Activated CD4-positive, alpha-beta T cell treated with anti-CD3 and anti-CD28 coated beads for 36 hours (primary cell): ENCODE results near the gene CENPK. TPM values are rescaled to one million over a fixed set of nuclear protein-coding genes. Genes with fewer than 3 reads are reported as not detected.
A peak's percentile ranks its signal among the peaks of the same experiment; 100 is the strongest.
"Not testable (repeated sequence)": the region's sequence is repeated elsewhere in the genome, so short reads cannot be mapped to it uniquely, and the experiment has no call there.

Experiments used
- ATAC-seq: fragments of 200-7000 bp; cut with Tn5 transposase; one replicate; pipeline ENCODE4 v1.10.0; 2021; ENCODE audit warnings: mild to moderate bottlenecking, moderate library complexity
- CTCF ChIA-PET: fragments of 350-600 bp; sonication (Branson Sonifier 250); formaldehyde crosslinking; loops from one replicate; lab custom pipeline; 2021; ENCODE audit warnings: antibody characterized with exemption; lab: Charles Lee
- POLR2A ChIA-PET: fragments of 350-600 bp; sonication (Branson Sonifier 250); formaldehyde crosslinking; loops from one replicate; lab custom pipeline; 2021; ENCODE audit warnings: antibody characterized with exemption, inconsistent platforms; lab: Charles Lee
- DNase-seq: peaks from one replicate; pipeline ENCODE4 v3.0.0-alpha.2; 2020
- H3K27ac Mint-ChIP-seq: one replicate; pipeline ENCODE4 v1.8.0; 2021; ENCODE audit warnings: mixed read lengths
- H3K27me3 Mint-ChIP-seq: one replicate; pipeline ENCODE4 v1.8.0; 2021; ENCODE audit warnings: mixed read lengths
- H3K36me3 Mint-ChIP-seq: one replicate; pipeline ENCODE4 v1.8.0; 2021; ENCODE audit warnings: low read depth, mixed read lengths
- H3K4me1 Mint-ChIP-seq: one replicate; pipeline ENCODE4 v1.8.0; 2021; ENCODE audit warnings: mixed read lengths
- H3K4me3 Mint-ChIP-seq: one replicate; pipeline ENCODE4 v1.8.0; 2021; ENCODE audit warnings: mild to moderate bottlenecking, moderate library complexity, mixed read lengths
- H3K9me3 Mint-ChIP-seq: one replicate; pipeline ENCODE4 v1.8.0; 2021; ENCODE audit warnings: low read depth, mixed read lengths
- intact Hi-C, 2 experiments: fragments of 100-400 bp; cut with DNase I in 1 of 2; cut with micrococcal nuclease in 1 of 2; formaldehyde crosslinking; loops; one replicate each; pipeline versions ENCODE4 v1.14.2 to v1.15.1; 2022 to 2024; cut with DNase I, micrococcal nuclease
- total RNA-seq, 2 experiments: library from RNA; stranded (reverse); gene quantifications; one replicate each; pipeline ENCODE4 v1.2.3, GENCODE V29; 2021

CENPK gene, protein sequence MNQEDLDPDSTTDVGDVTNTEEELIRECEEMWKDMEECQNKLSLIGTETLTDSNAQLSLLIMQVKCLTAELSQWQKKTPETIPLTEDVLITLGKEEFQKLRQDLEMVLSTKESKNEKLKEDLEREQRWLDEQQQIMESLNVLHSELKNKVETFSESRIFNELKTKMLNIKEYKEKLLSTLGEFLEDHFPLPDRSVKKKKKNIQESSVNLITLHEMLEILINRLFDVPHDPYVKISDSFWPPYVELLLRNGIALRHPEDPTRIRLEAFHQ
- total RNA-seq: 10 to 100 TPM; 70.5 to 77.5 TPM

GRCh38 chr5:65562731-65563701 is at the start of gene CENPK, which contains the start of gene PPWD1:
Gene CENPK (minus strand): TSS chr5:65563168. CDS start chr5:65554907, 8,261 bp downstream.
Gene PPWD1 (plus strand): TSS chr5:65563296. CDS start chr5:65563311, 15 bp downstream.
- intact Hi-C loops: loop anchor here (1.0 to 10.0 kb wide), 10 partner anchors 61 to 796 kb away; partner anchors contain the start of genes ERBIN (in 2 of the 2), SREK1 (in 2 of the 2), TRIM23 (in 2 of the 2) and ADAMTS6 (in 1 of the 2)
- DNase-seq (peak; percentile 98), ATAC-seq (peak; percentile 99)
- peaks cover 32% of the 10 kb centered on the region for H3K36me3 Mint-ChIP-seq
- H3K9me3 Mint-ChIP-seq: no peaks in the 10 kb centered on the region
- H3K27me3 Mint-ChIP-seq: no peaks in the 10 kb centered on the region
- H3K4me3 Mint-ChIP-seq: peak within 1 kb of the TSS; percentile 91
- ChIA-PET CTCF (interaction anchor here (0.8 to 1.4 kb wide), 7 partner anchors 8 to 91 kb away, joined by 3 to 5 read pairs (median 3); partner anchors contain the start of gene TRIM23), POLR2A (interaction anchor here (0.6 to 1.1 kb wide), 3 partner anchors 116 to 775 kb away, joined by 3 to 4 read pairs (median 3); no protein-coding TSS in a partner anchor)
- H3K27ac Mint-ChIP-seq: peak within 1 kb of the TSS; percentile 98
- peaks cover 47% of the 10 kb centered on the region for H3K4me1 Mint-ChIP-seq

- Mint-ChIP-seq H3K4me3 (no peak overlapping the region), H3K36me3 (peaks cover 24% of the 10 kb centered on the region), H3K9me3 (no peaks in the 10 kb centered on the region), H3K27me3 (no peaks in the 10 kb centered on the region), H3K4me1 (no peaks in the 10 kb centered on the region), H3K27ac (no peak overlapping the region)
- ATAC-seq (no peak), DNase-seq (no peak)
- CTCF ChIA-PET: interaction anchor here (0.7 to 1.7 kb wide), 3 partner anchors 11 to 31 kb away, joined by 3 to 4 read pairs (median 4); partner anchors contain the start of gene TRIM23
- intact Hi-C loops: no loop called here
- POLR2A ChIA-PET: interaction anchor here (1.6 kb wide), 1 partner anchor 11 kb away, joined by 4 read pairs; the partner anchor contains the start of gene TRIM23
Measured at GRCh38 chr5:65612298-65612907, 49.4 kb upstream of the CENPK start.

DNA sequence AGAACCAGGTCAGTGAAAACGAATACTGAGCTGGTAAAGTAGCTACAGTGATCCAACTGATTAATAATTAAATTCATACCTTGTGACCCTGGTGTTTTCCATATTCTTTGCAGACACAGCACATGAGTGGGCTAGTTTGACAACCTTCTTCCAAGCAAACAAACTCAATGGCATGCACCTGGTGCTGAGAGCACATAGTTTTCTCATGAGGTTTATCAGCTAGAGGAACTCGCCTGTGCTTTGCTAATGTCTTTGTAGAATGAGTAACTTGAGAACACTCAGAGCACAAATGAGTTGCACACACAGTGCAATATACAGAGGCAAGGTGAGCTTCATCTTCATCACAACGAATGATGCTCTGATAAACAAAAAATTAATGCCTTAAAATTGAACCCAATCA is 48.6 kb upstream of the CENPK start:
- POLR2A ChIA-PET: interaction anchor here (0.7 to 1.6 kb wide), 2 partner anchors 12 kb away, joined by 3 to 4 read pairs; partner anchors contain the start of gene TRIM23
- Mint-ChIP-seq H3K4me3 (no peak overlapping the region), H3K27ac (no peak overlapping the region), H3K27me3 (no peaks in the 10 kb centered on the region), H3K4me1 (no peaks in the 10 kb centered on the region), H3K9me3 (no peaks in the 10 kb centered on the region), H3K36me3 (peaks cover 27% of the 10 kb centered on the region)
- intact Hi-C loops: no loop called here
- no peak for DNase-seq
- no peak for ATAC-seq
- CTCF ChIA-PET: interaction anchor here (0.7 to 1.7 kb wide), 3 partner anchors 12 to 30 kb away, joined by 3 to 4 read pairs (median 4); partner anchors contain the start of gene TRIM23

DNA sequence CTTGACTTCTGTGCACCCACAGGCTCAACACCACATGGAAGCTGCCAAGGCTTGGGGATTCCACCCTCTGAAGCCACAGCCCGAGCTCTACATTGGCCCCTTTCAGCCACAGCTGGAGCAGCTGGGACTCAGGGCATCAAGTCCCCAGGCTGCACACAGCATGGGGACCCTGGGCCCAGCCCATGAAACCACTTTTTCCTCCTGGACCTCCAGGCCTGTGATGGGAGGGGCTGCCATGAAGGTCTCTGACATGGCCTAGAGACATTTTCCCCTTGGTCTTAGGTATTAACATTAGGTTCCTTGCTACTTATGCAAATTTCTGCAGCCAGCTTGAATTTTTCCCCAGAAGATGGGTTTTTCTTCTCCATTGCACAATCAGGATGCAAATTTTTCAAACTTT is 38.8 kb upstream of the CENPK start:
- intact Hi-C loops, H3K9me3 Mint-ChIP-seq, CTCF ChIA-PET, POLR2A ChIA-PET, H3K4me1 Mint-ChIP-seq, H3K4me3 Mint-ChIP-seq, H3K27ac Mint-ChIP-seq, H3K27me3 Mint-ChIP-seq, ATAC-seq, DNase-seq: not testable (repeated sequence)
- H3K36me3 Mint-ChIP-seq: peaks cover 52% of the 10 kb centered on the region

GRCh38 chr5:65588694-65589093 is 25.7 kb upstream of the CENPK start:
- Mint-ChIP-seq H3K27ac (no peak overlapping the region), H3K4me3 (no peak overlapping the region), H3K27me3 (no peaks in the 10 kb centered on the region), H3K36me3 (peaks cover 22% of the 10 kb centered on the region), H3K9me3 (no peaks in the 10 kb centered on the region), H3K4me1 (no peaks in the 10 kb centered on the region)
- DNase-seq (no peak), ATAC-seq (no peak)
- POLR2A ChIA-PET: no interaction called here
- intact Hi-C loops: no loop called here
- CTCF ChIA-PET: interaction anchor here (1.6 kb wide), 1 partner anchor 778 kb away, joined by 3 read pairs; no protein-coding TSS in a partner anchor

- Mint-ChIP-seq H3K9me3 (no peaks in the 10 kb centered on the region), H3K36me3 (peaks cover 44% of the 10 kb centered on the region), H3K27me3 (no peaks in the 10 kb centered on the region), H3K27ac (peak overlapping the region; percentile 53), H3K4me3 (no peak overlapping the region), H3K4me1 (peaks cover 20% of the 10 kb centered on the region)
- intact Hi-C loops: no loop called here
- DNase-seq (no peak), ATAC-seq (no peak)
- ChIA-PET POLR2A (no interaction called here), CTCF (no interaction called here)
Measured at GRCh38 chr5:65577141-65577540, 14.2 kb upstream of the CENPK start.

DNA sequence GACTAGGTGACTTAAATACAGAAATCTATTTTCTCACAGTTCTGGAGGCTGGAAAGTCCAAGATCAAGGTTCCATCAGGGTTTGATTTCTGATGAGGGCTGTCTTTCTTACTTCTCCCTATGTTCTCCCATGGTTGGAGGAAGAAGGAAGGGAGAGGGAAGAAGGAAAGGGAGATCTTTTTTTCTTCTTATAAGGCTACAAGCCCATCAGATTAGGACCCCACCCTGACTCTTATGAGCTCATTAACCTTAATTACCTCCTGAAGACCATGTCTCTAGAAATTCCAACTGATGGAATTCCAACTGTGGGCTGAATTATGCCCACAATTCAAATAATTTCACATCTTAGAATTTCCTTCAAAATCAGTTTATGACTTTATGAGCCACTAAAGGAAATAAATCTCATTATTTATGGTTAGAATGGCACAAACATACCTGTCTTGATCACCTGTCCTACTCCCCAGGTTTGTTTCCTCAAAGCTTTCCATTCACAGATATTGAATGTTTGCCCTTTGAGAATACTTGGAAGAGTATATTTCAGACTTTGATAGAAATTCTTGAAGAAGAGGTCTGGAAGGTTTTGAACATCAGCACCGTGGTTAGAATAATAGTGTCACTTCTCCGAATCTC is 7.7 kb upstream of the CENPK start:
- H3K9me3 Mint-ChIP-seq: no peaks in the 10 kb centered on the region
- no peak overlapping the region for H3K4me3 Mint-ChIP-seq
- DNase-seq (no peak), ATAC-seq (no peak)
- H3K36me3 Mint-ChIP-seq: peaks cover 23% of the 10 kb centered on the region
- ChIA-PET CTCF (interaction anchor here (1.0 to 1.6 kb wide), 2 partner anchors 9 to 11 kb away, joined by 4 to 5 read pairs; no protein-coding TSS in a partner anchor), POLR2A (interaction anchor here (0.6 kb wide), 1 partner anchor 9 kb away, joined by 3 read pairs; no protein-coding TSS in a partner anchor)
- no peaks in the 10 kb centered on the region for H3K27me3 Mint-ChIP-seq
- H3K27ac Mint-ChIP-seq: no peak overlapping the region
- intact Hi-C loops: no loop called here
- peaks cover 36% of the 10 kb centered on the region for H3K4me1 Mint-ChIP-seq

- Mint-ChIP-seq H3K36me3 (peaks cover 14% of the 10 kb centered on the region), H3K27me3 (no peaks in the 10 kb centered on the region), H3K9me3 (no peaks in the 10 kb centered on the region), H3K4me3 (no peak overlapping the region), H3K27ac (no peak overlapping the region), H3K4me1 (peaks cover 45% of the 10 kb centered on the region)
- DNase-seq (no peak), ATAC-seq (no peak)
- intact Hi-C loops: loop anchor here in 1 of 2 experiments (10.0 kb wide), 1 partner anchor 578 kb away; the partner anchor contains the start of gene SREK1
- ChIA-PET CTCF (no interaction called here), POLR2A (no interaction called here)
Measured at GRCh38 chr5:65566505-65566904, 3.5 kb upstream of the CENPK start.

- Mint-ChIP-seq H3K27me3 (no peaks in the 10 kb centered on the region), H3K4me3 (peak overlapping the region; percentile 91), H3K36me3 (peaks cover 25% of the 10 kb centered on the region), H3K27ac (peak overlapping the region; percentile 98), H3K9me3 (no peaks in the 10 kb centered on the region), H3K4me1 (peaks cover 47% of the 10 kb centered on the region)
- intact Hi-C loops: loop anchor here (1.0 to 10.0 kb wide), 10 partner anchors 61 to 796 kb away; partner anchors contain the start of genes ERBIN (in 2 of the 2), SREK1 (in 2 of the 2), TRIM23 (in 2 of the 2) and ADAMTS6 (in 1 of the 2)
- ChIA-PET CTCF (interaction anchor here (1.0 kb wide), 1 partner anchor 16 kb away, joined by 3 read pairs; no protein-coding TSS in a partner anchor), POLR2A (interaction anchor here (0.6 to 1.1 kb wide), 4 partner anchors 58 to 775 kb away, joined by 3 to 4 read pairs (median 4); no protein-coding TSS in a partner anchor)
- ATAC-seq (no peak), DNase-seq (no peak)
Measured at GRCh38 chr5:65563777-65564176, 809 bp upstream of the CENPK start.

DNA sequence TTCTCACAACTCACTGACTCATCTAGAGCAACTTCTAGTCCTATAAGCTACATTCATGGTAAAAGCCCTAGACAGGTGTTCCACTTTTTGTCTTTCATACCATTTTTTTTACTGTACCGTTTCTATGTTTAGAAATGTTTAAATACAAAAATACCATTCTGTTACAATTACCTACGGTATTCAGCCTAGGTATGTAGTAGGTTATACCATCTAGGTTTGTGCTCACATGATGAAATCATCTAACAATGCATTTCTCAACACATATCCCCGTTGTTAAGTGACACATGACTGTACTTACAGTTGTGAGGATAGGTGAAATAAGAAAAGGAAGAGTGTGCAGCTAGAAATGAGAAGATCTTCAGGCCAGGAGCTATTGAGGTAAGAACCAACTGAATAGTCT is 6.2 kb downstream of the CENPK start:
- Mint-ChIP-seq H3K27me3 (no peaks in the 10 kb centered on the region), H3K4me3 (no peak overlapping the region), H3K36me3 (peaks cover 46% of the 10 kb centered on the region), H3K4me1 (peaks cover 26% of the 10 kb centered on the region), H3K9me3 (no peaks in the 10 kb centered on the region), H3K27ac (peak overlapping the region; percentile 26)
- ATAC-seq: no peak
- no peak for DNase-seq
- ChIA-PET CTCF (interaction anchor here (0.6 to 1.5 kb wide), 6 partner anchors 15 to 746 kb away, joined by 3 read pairs; no protein-coding TSS in a partner anchor), POLR2A (no interaction called here)
- intact Hi-C loops: no loop called here
